K562 (cell line): ENCODE measurements around the gene FADD. TPM values are rescaled to one million over a fixed set of nuclear protein-coding genes. Genes with fewer than 3 reads are reported as not detected.

ENCODE experiments used
- ARHGAP35 ChIP-seq: fragments of 450-650 bp; IDR thresholded peaks from 2 replicates; pipeline ENCODE4 v1.6.1; 2018; ENCODE audit not compliant: partially characterized antibody
- CAMTA2 ChIP-seq: fragments of 250-450 bp; sonication (Bioruptor Pico); conservative IDR thresholded peaks from 2 replicates; pipeline ENCODE4 v1.5.1; 2022
- DLX4 ChIP-seq: fragments of 250-450 bp; sonication (Bioruptor Pico); IDR thresholded peaks from 2 replicates; pipeline ENCODE4 v1.6.1; 2021; ENCODE audit warnings: mild to moderate bottlenecking
- ETS1 ChIP-seq: conservative IDR thresholded peaks from 2 replicates; pipeline ENCODE4 v1.6.1; 2011; ENCODE audit warnings: low read depth, mild to moderate bottlenecking, low read length; ENCODE audit not compliant: control insufficient read depth
- GABPB2 ChIP-seq: fragments of 250-450 bp; sonication (Bioruptor Pico); conservative IDR thresholded peaks from 2 replicates; pipeline ENCODE4 v1.5.1; 2021; ENCODE audit warnings: mild to moderate bottlenecking
- HNRNPK ChIP-seq: fragments of 200-400 bp; formaldehyde crosslinking; IDR thresholded peaks from one replicate; pipeline ENCODE4 v1.6.1; 2018; ENCODE audit warnings: mild to moderate bottlenecking, low read depth, low read length; ENCODE audit not compliant: poor library complexity, severe bottlenecking
- KLF16 ChIP-seq: IDR thresholded peaks from 2 replicates; pipeline ENCODE4 v1.6.1; 2016; ENCODE audit warnings: antibody characterized with exemption
- L3MBTL2 ChIP-seq: fragments of 450-650 bp; IDR thresholded peaks from 2 replicates; pipeline ENCODE4 v1.6.1; 2016; ENCODE audit warnings: mild to moderate bottlenecking, moderate library complexity
- SIX5 ChIP-seq, 2 experiments: IDR thresholded peaks; 2 replicates each; pipeline ENCODE4 v1.6.1; 2011; ENCODE audit warnings: low read length in 2 of 2, borderline replicate concordance in 1 of 2, low read depth in 1 of 2, mild to moderate bottlenecking in 1 of 2, moderate library complexity in 1 of 2; ENCODE audit not compliant: insufficient read depth in 1 of 2
- SPI1 ChIP-seq: IDR thresholded peaks from 2 replicates; pipeline ENCODE4 v1.6.1; 2011; ENCODE audit warnings: low read depth, low read length, control low read depth, borderline replicate concordance
- U2AF1 ChIP-seq: fragments of 200-400 bp; formaldehyde crosslinking; optimal IDR thresholded peaks from 2 replicates; pipeline ENCODE3; 2017; ENCODE audit warnings: mild to moderate bottlenecking, low read depth, low read length, moderate library complexity
- ZBTB40 ChIP-seq, 2 experiments: fragments of 450-650 bp in 1 of 2; sonication (generic) in 1 of 2; formaldehyde crosslinking in 1 of 2; IDR thresholded peaks; 2 replicates each; pipeline versions ENCODE4 v1.7.1 to v1.9.0; 2016 to 2022; ENCODE audit warnings: inconsistent platforms in 1 of 2, mild to moderate bottlenecking in 1 of 2, missing genetic modification reagents in 1 of 2
- ZNF384 ChIP-seq: IDR thresholded peaks from 2 replicates; pipeline ENCODE4 v1.6.1; 2012; ENCODE audit warnings: low read depth, low read length, improper control_type of control experiment
- ZZZ3 ChIP-seq: fragments of 450-650 bp; IDR thresholded peaks from 2 replicates; pipeline ENCODE4 v1.6.1; 2016; ENCODE audit warnings: antibody characterized with exemption, mild to moderate bottlenecking, moderate library complexity
- polyA plus RNA-seq, 8 experiments: library from polyadenylated mRNA; depleted of rRNA in 4 of 8; stranded (reverse) in 5 of 8; unstranded in 3 of 8; fragments of >200 nt; fragmentation: Nextera tagmentation in 2 of 8; fragmentation: Illumina TruSeq in 1 of 8; extraction: Ambion mirVana in 2 of 8; extraction: Trizol in 1 of 8; gene quantifications; 2 replicates each; pipeline versions ENCODE4 v1.2.1 to v1.2.3, GENCODE V29; 2011 to 2014; ENCODE audit warnings: inconsistent platforms in 1 of 8, missing spikeins in 1 of 8
- total RNA-seq, 7 experiments: library from RNA; depleted of rRNA in 6 of 7; stranded (reverse); fragments of >200 nt in 6 of 7; fragmentation: Illumina TruSeq in 2 of 7; extraction: Trizol in 2 of 7; gene quantifications; 2 replicates each; pipeline versions ENCODE4 v1.2.1 to v1.2.3, GENCODE V29; 2011 to 2021; ENCODE audit warnings: low replicate concordance in 1 of 7

The FADD gene
- total and polyA plus RNA-seq, 9 of the 15 experiments (the other 6 are each of a cell fraction or from before 2014, with no cell fraction given) = 0.29 to 26.9 (median 20.4) TPM

- TF ChIP-seq ZZZ3 (no peak), U2AF1 (peak; percentile 59), SPI1 (no peak), GABPB2 (CRISPR knock-in tag) (no peak), L3MBTL2 (peak; percentile 68; the same call in 1 of the 2 replicates), ZNF384 (no peak), HNRNPK (no peak), DLX4 (CRISPR knock-in tag) (no peak), KLF16 (no peak), SIX5 (IDR thresholded peaks at IDR 0.05; ENCODE audit: borderline replicate concordance in 1 of 2, insufficient read depth in 1 of 2, low read depth in 1 of 2, low read length in 2 of 2) (peak; percentile 30 to 59; a peak in 3 of 4 replicates), ZBTB40 (IDR thresholded peaks at IDR 0.05) (0 out of 2 replicates have a peak, but pooled peaks have one; percentile 13), ZBTB40 (CRISPR knock-in tag; IDR thresholded peaks at IDR 0.05) (no peak), CAMTA2 (no peak), ARHGAP35 (no peak), ETS1 (peak; percentile 12; the same call in 1 of the 2 replicates)
These were observed at the start of gene FADD (continued) for GRCh38 chr11:70202920-70203750.
